ENCODE measurements around the gene EEF1B2.
"Not testable (repeated sequence)": the region's sequence is repeated elsewhere in the genome, so short reads cannot be mapped to it uniquely, and the experiment has no call there.

The EEF1B2 gene

DNA sequence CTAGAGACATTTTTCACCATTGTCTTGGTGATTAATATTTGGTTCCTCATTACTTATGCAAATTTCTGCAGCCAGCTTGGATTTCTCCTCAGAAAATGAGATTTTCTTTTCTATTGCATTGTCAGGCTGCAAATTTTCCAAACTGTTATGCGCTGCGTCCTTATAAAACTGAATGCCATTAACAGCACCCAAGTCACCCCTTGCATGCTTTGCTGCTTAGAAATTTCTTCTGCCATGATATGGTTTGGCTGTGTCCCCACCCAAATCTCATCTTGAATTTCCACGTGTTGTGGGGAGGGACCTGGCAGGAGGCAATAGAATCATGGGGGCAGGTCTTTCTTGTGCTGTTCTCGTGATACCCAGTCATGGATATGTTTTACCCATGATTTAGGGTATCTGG, 8.5 kb downstream of the EEF1B2 start:
- H3K4me2 ChIP-seq (ENCODE audit: low read length); H3K4me3 ChIP-seq (ENCODE audit: low read length); H3K9me3 ChIP-seq (replicated peaks; ENCODE audit: low read length); H3K4me1 ChIP-seq (ENCODE audit: control insufficient read depth, insufficient read depth, low read length); H3K9ac ChIP-seq (ENCODE audit: low read depth, low read length); H3K27me3 ChIP-seq (ENCODE audit: control insufficient read depth, insufficient read depth, low read length): not testable (repeated sequence)
- peaks cover 11% of the 10 kb centered on the region for H3K36me3 ChIP-seq (ENCODE audit: insufficient read depth, low read length)

DNA sequence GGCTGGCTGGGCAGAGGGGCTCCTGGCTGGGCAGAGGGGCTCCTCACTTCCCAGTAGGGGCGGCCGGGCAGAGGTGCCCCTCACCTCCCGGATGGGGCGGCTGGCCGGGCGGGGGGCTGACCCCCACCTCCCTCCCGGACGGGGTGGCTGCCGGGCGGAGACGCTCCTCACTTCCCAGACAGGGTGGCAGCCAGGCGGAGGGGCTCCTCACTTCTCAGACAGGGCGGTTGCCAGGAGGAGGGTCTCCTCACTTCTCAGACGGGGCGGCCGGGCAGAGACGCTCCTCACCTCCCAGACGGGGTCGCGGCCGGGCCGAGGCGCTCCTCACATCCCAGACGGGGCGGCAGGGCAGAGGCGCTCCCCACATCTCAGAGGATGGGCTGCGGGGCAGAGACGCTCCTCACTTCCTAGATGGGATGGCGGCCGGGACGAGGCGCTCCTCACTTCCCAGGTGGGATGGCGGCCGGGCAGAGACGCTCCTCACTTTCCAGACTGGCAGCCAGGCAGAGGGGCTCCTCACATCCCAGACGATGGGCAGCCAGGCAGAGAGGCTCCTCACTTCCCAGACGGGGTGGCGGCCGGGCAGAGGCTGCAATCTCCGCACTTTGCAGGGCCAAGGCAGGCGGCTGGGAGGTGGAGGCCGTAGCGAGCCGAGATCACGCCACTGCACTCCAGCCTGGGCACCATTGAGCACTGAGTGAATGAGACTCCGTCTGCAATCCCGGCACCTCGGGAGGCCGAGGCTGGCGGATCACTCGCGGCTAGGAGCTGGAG, 12.1 kb downstream of the EEF1B2 start:
- H3K4me1 ChIP-seq (ENCODE audit: control insufficient read depth, insufficient read depth, low read length); H3K9ac ChIP-seq (ENCODE audit: low read depth, low read length); H3K9me3 ChIP-seq (replicated peaks; ENCODE audit: low read length); H3K36me3 ChIP-seq (ENCODE audit: insufficient read depth, low read length); H3K4me3 ChIP-seq (ENCODE audit: low read length); H3K27me3 ChIP-seq (ENCODE audit: control insufficient read depth, insufficient read depth, low read length); H3K4me2 ChIP-seq (ENCODE audit: low read length): not testable (repeated sequence)

DNA sequence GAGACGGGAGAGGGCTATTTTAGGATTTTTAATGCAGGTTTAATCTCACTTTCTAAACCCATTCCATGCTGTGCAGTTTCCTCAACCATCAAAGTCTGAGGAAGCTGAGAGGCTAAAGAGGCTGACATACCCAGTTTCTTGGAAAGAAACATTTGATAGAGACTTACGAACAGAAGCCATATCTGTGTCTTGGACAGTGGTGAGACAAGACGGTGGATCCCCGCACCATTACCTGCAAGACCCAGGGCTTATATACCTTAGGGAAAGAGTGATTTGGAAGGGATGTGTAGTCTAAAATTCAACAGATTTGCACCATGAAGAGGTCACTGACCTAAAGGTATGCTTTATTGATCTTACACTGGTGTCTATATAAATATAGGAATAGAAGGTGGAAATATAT, 13.5 kb downstream of the EEF1B2 start:
- Histone ChIP-seq H3K9ac (ENCODE audit: low read depth, low read length) (no peak overlapping the region), H3K36me3 (ENCODE audit: insufficient read depth, low read length) (peaks cover 6% of the 10 kb centered on the region)

DNA sequence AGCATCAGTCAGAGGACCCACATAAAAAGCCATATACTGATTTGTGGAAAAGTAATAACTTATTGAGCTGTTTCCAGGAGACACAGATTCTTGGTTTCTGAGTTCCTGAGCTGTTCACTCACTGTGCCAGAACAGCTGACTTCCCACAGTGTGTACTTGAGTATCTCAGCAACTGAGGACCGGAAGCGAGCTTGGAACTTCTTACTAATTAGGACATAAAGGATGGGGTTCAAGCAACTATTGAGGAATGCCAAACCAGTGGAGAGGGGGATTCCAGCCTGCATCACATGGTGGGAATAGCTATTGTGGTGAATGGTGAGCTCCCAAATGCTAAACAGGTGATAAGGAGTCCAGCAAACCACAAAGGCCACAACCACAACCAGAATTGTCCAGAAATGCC, 16.4 kb downstream of the EEF1B2 start:
- H3K4me1 ChIP-seq (ENCODE audit: control insufficient read depth, insufficient read depth, low read length): no peaks in the 10 kb centered on the region
- no peak overlapping the region for H3K4me3 ChIP-seq (ENCODE audit: low read length)
- no peaks in the 10 kb centered on the region for H3K27me3 ChIP-seq (ENCODE audit: control insufficient read depth, insufficient read depth, low read length)
- H3K4me2 ChIP-seq (ENCODE audit: low read length): no peak overlapping the region
- no peak overlapping the region for H3K9ac ChIP-seq (ENCODE audit: low read depth, low read length)
- no peaks in the 10 kb centered on the region for H3K9me3 ChIP-seq (replicated peaks; ENCODE audit: low read length)
- H3K36me3 ChIP-seq (ENCODE audit: insufficient read depth, low read length): peaks cover 7% of the 10 kb centered on the region

More for the DNA sequence above, 13.5 kb downstream of the EEF1B2 start:
- Histone ChIP-seq H3K4me1 (ENCODE audit: control insufficient read depth, insufficient read depth, low read length) (no peaks in the 10 kb centered on the region), H3K4me2 (ENCODE audit: low read length) (no peak overlapping the region), H3K27me3 (ENCODE audit: control insufficient read depth, insufficient read depth, low read length) (no peaks in the 10 kb centered on the region), H3K9me3 (replicated peaks; ENCODE audit: low read length) (no peaks in the 10 kb centered on the region), H3K4me3 (ENCODE audit: low read length) (no peak overlapping the region)

DNA sequence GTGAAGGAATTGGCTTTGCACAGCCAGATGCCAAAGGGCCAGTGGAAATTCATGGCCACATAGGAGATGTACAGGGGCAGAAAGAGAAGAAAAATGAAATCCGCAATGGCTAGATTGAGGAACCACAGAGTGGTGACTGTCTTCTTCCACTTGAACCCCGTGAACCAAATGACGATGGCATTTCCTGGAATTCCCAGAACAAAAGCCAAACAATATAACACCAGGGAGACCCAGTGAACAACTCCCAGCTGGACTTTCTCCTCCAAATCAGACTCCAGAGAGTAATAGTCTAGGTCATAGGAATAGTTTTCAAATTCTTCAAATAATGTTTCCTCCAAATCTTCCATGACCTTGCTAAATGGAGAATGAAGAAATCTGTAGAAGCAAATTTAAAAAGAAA, 17.2 kb downstream of the EEF1B2 start:
- no peaks in the 10 kb centered on the region for H3K27me3 ChIP-seq (ENCODE audit: control insufficient read depth, insufficient read depth, low read length)
- H3K4me1 ChIP-seq (ENCODE audit: control insufficient read depth, insufficient read depth, low read length): no peaks in the 10 kb centered on the region
- no peak overlapping the region for H3K9ac ChIP-seq (ENCODE audit: low read depth, low read length)
- peaks cover 7% of the 10 kb centered on the region for H3K36me3 ChIP-seq (ENCODE audit: insufficient read depth, low read length)
- H3K4me2 ChIP-seq (ENCODE audit: low read length): no peak overlapping the region
- H3K4me3 ChIP-seq (ENCODE audit: low read length): no peak overlapping the region
- H3K9me3 ChIP-seq (replicated peaks; ENCODE audit: low read length): no peaks in the 10 kb centered on the region

DNA sequence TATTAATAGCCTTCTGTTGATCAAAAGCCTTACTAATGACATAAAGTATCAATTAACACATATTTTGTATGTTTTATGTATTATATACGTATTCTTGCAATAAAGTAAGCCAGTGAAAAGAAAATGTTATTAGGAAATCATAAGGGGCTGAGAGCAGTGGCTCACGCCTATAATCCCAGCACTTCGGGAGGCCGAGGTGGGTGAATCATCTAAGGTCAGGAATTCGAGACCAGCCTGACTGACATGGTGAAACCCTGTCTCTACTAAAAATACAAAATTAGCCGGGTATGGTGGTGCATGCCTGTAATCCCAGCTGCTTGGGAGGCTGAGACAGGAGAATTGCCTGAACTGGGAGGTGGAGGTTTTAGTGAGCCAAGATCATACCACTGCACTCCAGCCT, 21.8 kb downstream of the EEF1B2 start:
- H3K4me1 ChIP-seq (ENCODE audit: control insufficient read depth, insufficient read depth, low read length); H3K36me3 ChIP-seq (ENCODE audit: insufficient read depth, low read length); H3K9ac ChIP-seq (ENCODE audit: low read depth, low read length); H3K4me2 ChIP-seq (ENCODE audit: low read length); H3K27me3 ChIP-seq (ENCODE audit: control insufficient read depth, insufficient read depth, low read length); H3K9me3 ChIP-seq (replicated peaks; ENCODE audit: low read length); H3K4me3 ChIP-seq (ENCODE audit: low read length): not testable (repeated sequence)

DNA sequence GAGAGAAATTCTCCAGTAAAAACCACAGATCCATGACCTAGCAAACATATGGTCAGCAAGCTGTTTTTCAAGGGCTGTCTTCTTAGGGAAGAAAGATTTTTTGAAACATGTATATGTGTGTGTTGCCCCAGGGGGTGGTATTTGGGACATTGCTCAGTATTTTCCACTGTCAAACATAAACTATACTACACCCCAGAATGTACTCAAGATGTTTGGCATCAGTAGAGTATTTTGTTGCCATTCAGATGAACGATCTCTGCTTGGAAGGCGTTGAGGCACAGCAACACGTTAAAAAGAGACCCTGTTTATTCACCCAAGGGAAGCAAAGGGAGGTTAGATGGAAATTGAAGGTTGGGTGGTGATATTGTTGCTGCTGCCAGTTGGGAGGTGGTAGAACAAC, 30.0 kb downstream of the EEF1B2 start:
- no peak overlapping the region for H3K4me3 ChIP-seq (ENCODE audit: low read length)
- H3K9me3 ChIP-seq (replicated peaks; ENCODE audit: low read length): no peaks in the 10 kb centered on the region
- no peak overlapping the region for H3K4me2 ChIP-seq (ENCODE audit: low read length)
- no peaks in the 10 kb centered on the region for H3K27me3 ChIP-seq (ENCODE audit: control insufficient read depth, insufficient read depth, low read length)
- no peak overlapping the region for H3K9ac ChIP-seq (ENCODE audit: low read depth, low read length)
- no peaks in the 10 kb centered on the region for H3K4me1 ChIP-seq (ENCODE audit: control insufficient read depth, insufficient read depth, low read length)
- peaks cover 6% of the 10 kb centered on the region for H3K36me3 ChIP-seq (ENCODE audit: insufficient read depth, low read length)

DNA sequence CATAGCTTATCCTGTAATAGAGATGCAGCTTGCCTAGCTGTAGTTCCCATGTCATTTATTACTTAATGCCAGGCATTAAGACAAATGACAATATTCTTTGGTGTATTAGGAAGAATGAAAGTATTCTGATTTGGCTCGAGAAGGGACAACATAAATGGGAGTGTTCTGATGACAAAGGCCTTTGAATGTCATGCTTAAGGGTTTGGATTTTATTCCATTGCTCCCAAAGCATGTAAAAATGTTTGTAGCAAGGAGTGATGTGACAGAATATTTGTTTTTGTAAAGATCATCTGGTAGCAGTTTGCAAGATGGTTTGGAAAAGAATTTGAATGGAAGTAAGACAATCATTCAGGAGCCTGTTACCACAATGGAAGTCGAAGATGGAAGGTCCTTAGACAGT, 30.4 kb downstream of the EEF1B2 start:
- H3K9ac ChIP-seq (ENCODE audit: low read depth, low read length): no peak overlapping the region
- peaks cover 6% of the 10 kb centered on the region for H3K36me3 ChIP-seq (ENCODE audit: insufficient read depth, low read length)
- no peak overlapping the region for H3K4me2 ChIP-seq (ENCODE audit: low read length)
- no peaks in the 10 kb centered on the region for H3K4me1 ChIP-seq (ENCODE audit: control insufficient read depth, insufficient read depth, low read length)
- H3K27me3 ChIP-seq (ENCODE audit: control insufficient read depth, insufficient read depth, low read length): no peaks in the 10 kb centered on the region
- H3K4me3 ChIP-seq (ENCODE audit: low read length): no peak overlapping the region
- no peaks in the 10 kb centered on the region for H3K9me3 ChIP-seq (replicated peaks; ENCODE audit: low read length)

DNA sequence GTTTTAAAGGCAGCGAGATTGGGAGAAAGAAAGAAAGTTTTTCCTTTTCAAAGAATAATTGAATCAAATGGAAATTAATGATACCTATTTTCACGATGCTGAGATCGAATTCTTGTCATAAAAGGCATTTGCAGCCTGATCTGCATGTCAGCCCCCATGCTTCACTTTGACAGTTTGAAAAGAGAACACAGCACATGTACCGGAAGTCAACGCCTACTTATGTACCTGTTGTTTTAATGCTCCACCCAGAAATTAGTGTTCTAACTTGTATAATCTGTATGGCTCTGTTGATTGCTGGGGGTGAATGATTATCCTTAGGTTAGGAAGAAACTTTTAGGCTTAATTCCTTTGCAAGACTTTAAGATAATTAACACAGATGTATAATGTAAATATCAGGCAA, 31.0 kb downstream of the EEF1B2 start:
- Histone ChIP-seq H3K4me2 (ENCODE audit: low read length) (no peak overlapping the region), H3K9me3 (replicated peaks; ENCODE audit: low read length) (no peaks in the 10 kb centered on the region), H3K4me1 (ENCODE audit: control insufficient read depth, insufficient read depth, low read length) (no peaks in the 10 kb centered on the region), H3K27me3 (ENCODE audit: control insufficient read depth, insufficient read depth, low read length) (no peaks in the 10 kb centered on the region), H3K9ac (ENCODE audit: low read depth, low read length) (no peak overlapping the region), H3K4me3 (ENCODE audit: low read length) (no peak overlapping the region), H3K36me3 (ENCODE audit: insufficient read depth, low read length) (peaks cover 6% of the 10 kb centered on the region)

DNA sequence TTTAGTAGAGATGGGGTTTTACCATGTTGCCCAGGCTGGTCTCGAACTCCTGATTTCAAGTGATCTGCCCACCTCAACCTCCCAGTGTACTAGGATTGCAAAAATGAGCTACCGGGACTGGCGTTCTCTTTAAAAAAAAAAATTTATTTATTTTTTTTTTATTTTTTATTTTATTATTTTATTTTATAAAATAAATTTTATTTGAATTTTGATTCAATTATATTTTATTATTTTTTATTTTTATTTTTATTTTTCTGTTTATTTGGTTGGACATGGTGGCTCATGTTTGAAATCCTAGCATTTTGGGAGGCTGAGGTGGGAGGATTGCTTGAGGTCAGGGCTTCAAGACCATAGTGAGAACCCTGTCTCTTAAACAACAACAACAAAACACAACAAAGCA, 32.5 kb downstream of the EEF1B2 start:
- no peaks in the 10 kb centered on the region for H3K27me3 ChIP-seq (ENCODE audit: control insufficient read depth, insufficient read depth, low read length)
- no peak overlapping the region for H3K9ac ChIP-seq (ENCODE audit: low read depth, low read length)
- no peaks in the 10 kb centered on the region for H3K9me3 ChIP-seq (replicated peaks; ENCODE audit: low read length)
- H3K4me3 ChIP-seq (ENCODE audit: low read length): no peak overlapping the region
- H3K36me3 ChIP-seq (ENCODE audit: insufficient read depth, low read length): peaks cover 6% of the 10 kb centered on the region
- H3K4me2 ChIP-seq (ENCODE audit: low read length): no peak overlapping the region
- no peaks in the 10 kb centered on the region for H3K4me1 ChIP-seq (ENCODE audit: control insufficient read depth, insufficient read depth, low read length)

DNA sequence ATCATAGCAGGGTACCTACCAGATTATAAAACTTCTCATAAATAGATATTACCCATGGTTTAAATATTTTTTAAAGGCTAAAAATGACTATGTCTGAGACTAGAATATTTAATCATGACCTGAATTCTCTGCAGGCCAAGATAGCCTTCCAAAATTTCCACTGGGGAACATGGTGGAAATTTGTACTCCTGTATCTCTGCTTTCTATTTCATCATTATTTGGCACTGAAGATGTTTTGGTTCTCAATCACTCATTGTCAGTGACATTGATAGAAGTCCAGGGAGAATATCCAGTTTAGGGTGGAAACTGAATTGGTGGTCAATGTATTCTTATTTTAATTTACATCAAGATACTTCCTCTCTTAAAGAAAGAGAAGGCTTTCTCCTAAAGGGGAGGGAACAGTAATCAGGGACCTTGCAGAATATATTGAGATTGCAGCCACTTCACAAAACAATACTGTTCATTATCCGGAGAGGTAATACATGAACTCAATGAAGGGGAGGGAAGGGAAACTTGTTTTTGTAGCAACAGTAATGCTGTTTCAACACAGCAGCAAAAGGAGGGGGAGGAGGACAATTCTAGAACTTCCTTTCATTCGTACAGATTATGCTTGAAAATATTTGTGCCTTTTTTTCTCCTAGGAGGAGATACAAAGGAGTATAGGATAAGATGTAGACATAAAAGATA, 34.1 kb downstream of the EEF1B2 start:
- no peak overlapping the region for H3K4me3 ChIP-seq (ENCODE audit: low read length)
- H3K27me3 ChIP-seq (ENCODE audit: control insufficient read depth, insufficient read depth, low read length): no peaks in the 10 kb centered on the region
- no peaks in the 10 kb centered on the region for H3K9me3 ChIP-seq (replicated peaks; ENCODE audit: low read length)
- no peak overlapping the region for H3K9ac ChIP-seq (ENCODE audit: low read depth, low read length)
- no peak overlapping the region for H3K4me2 ChIP-seq (ENCODE audit: low read length)
- peaks cover 8% of the 10 kb centered on the region for H3K4me1 ChIP-seq (ENCODE audit: control insufficient read depth, insufficient read depth, low read length)
- peaks cover 6% of the 10 kb centered on the region for H3K36me3 ChIP-seq (ENCODE audit: insufficient read depth, low read length)

DNA sequence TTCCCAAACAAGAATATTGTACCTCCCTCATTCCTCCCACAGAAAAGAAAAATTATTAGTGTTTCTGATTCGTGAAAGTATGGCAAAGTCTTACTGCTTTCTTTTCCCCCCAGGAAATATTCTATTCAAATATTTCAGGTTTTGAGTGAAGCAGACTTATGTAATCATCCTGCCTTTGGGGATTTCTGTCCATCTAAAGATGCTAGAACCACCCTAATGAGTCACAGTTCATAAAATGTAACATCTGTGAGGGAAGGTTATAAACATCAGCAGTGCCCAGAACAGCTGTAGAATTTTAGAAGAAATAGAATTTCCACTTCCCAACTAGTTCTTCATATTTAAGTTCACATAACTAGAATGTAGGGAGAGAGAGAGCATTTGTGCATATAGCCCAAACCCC, 39.0 kb downstream of the EEF1B2 start:
- Histone ChIP-seq H3K4me3 (ENCODE audit: low read length) (no peak overlapping the region), H3K9me3 (replicated peaks; ENCODE audit: low read length) (no peaks in the 10 kb centered on the region), H3K27me3 (ENCODE audit: control insufficient read depth, insufficient read depth, low read length) (no peaks in the 10 kb centered on the region), H3K36me3 (ENCODE audit: insufficient read depth, low read length) (no peaks in the 10 kb centered on the region), H3K4me2 (ENCODE audit: low read length) (no peak overlapping the region), H3K9ac (ENCODE audit: low read depth, low read length) (no peak overlapping the region), H3K4me1 (ENCODE audit: control insufficient read depth, insufficient read depth, low read length) (peaks cover 12% of the 10 kb centered on the region)
